H1 (cell line): ENCODE data around the gene SNX25. TPM values are rescaled to one million over a fixed set of nuclear protein-coding genes. Genes with fewer than 3 reads are reported as not detected.

Experiments used
- CTCF ChIA-PET: fragments of 300-600 bp; sonication (Branson Sonifier 250); formaldehyde crosslinking; loops from one replicate; lab custom pipeline; 2021; ENCODE audit not compliant: partially characterized antibody; lab: Charles Lee
- POLR2A ChIA-PET: fragments of 300-600 bp; sonication (Branson Sonifier 250); formaldehyde crosslinking; loops from one replicate; lab custom pipeline; 2021; ENCODE audit warnings: inconsistent platforms; ENCODE audit not compliant: partially characterized antibody; lab: Charles Lee
- DNase-seq, 2 experiments: peaks; one replicate each; pipeline versions ENCODE4 v3.0.0 to v3.0.0-alpha.2; 2010 to 2022; ENCODE audit warnings: low spot score in 2 of 2, low read depth in 1 of 2, mixed read lengths in 1 of 2
- FAIRE-seq: peaks from 2 replicates; lab custom pipeline; 2011; peaks lifted over from hg19 to GRCh38; lab: Jason Lieb, UNC
- H2AFZ ChIP-seq: 2 replicates; pipeline ENCODE4 v1.8.1; 2012; ENCODE audit warnings: low read length, inconsistent platforms
- H2AK5ac ChIP-seq: 2 replicates; pipeline ENCODE4 v1.6.1; 2013; ENCODE audit warnings: low read depth, low read length
- H2BK120ac ChIP-seq: replicated peaks from 2 replicates; pipeline ENCODE3; 2013; ENCODE audit warnings: low read depth, low read length, inconsistent platforms
- H2BK12ac ChIP-seq: 2 replicates; pipeline ENCODE4 v1.6.1; 2013; ENCODE audit warnings: low read depth, low read length
- H2BK15ac ChIP-seq: 2 replicates; pipeline ENCODE4 v1.6.1; 2013; ENCODE audit warnings: low read length
- H2BK20ac ChIP-seq: 2 replicates; pipeline ENCODE4 v1.6.1; 2013; ENCODE audit warnings: low read length
- H2BK5ac ChIP-seq: 2 replicates; pipeline ENCODE4 v1.6.1; 2013; ENCODE audit warnings: low read depth, low read length
- H3K14ac ChIP-seq: 2 replicates; pipeline ENCODE4 v1.6.1; 2013; ENCODE audit warnings: inconsistent platforms; ENCODE audit not compliant: insufficient read length
- H3K18ac ChIP-seq: 2 replicates; pipeline ENCODE4 v1.6.1; 2013; ENCODE audit warnings: low read length; ENCODE audit errors: extremely low read depth
- H3K23ac ChIP-seq: 2 replicates; pipeline ENCODE4 v1.6.1; 2013; ENCODE audit warnings: inconsistent platforms; ENCODE audit not compliant: insufficient read length
- H3K23me2 ChIP-seq: 2 replicates; pipeline ENCODE4 v1.6.1; 2013; ENCODE audit warnings: low read depth, low read length
- H3K27ac ChIP-seq: 2 replicates; pipeline ENCODE4 v1.6.1; 2011; ENCODE audit warnings: low read depth, low read length, inconsistent platforms
- H3K27me3 ChIP-seq, 4 experiments: replicated peaks in 1 of 4; 1 replicate in 1 of 4; 2 replicates in 3 of 4; pipeline versions ENCODE4 v1.6.1 to v1.8.1; 2011 to 2013; ENCODE audit warnings: low read length in 3 of 4, mild to moderate bottlenecking in 3 of 4, inconsistent platforms in 2 of 4, mixed read lengths in 2 of 4, moderate library complexity in 1 of 4; ENCODE audit not compliant: control insufficient read depth in 3 of 4, insufficient read depth in 3 of 4; ENCODE audit errors: extremely low read depth in 1 of 4
- H3K36me3 ChIP-seq, 4 experiments: 2 replicates each; pipeline versions ENCODE4 v1.6.1 to v1.8.1; 2011 to 2013; ENCODE audit warnings: mild to moderate bottlenecking in 4 of 4, low read length in 3 of 4, moderate library complexity in 2 of 4, control low read depth in 1 of 4, inconsistent platforms in 1 of 4; ENCODE audit not compliant: insufficient read depth in 4 of 4, control insufficient read depth in 2 of 4
- H3K4ac ChIP-seq: replicated peaks from 2 replicates; pipeline ENCODE3; 2013; ENCODE audit warnings: low read length, low read depth, mixed read lengths, inconsistent platforms; ENCODE audit not compliant: insufficient read length
- H3K4me1 ChIP-seq, 4 experiments: replicated peaks in 1 of 4; 1 replicate in 1 of 4; 2 replicates in 3 of 4; pipeline versions ENCODE4 v1.6.1 to v1.8.1; 2011 to 2013; ENCODE audit warnings: low read length in 3 of 4, inconsistent platforms in 2 of 4, mixed read lengths in 1 of 4; ENCODE audit not compliant: insufficient read depth in 4 of 4, control insufficient read depth in 3 of 4
- H3K4me2 ChIP-seq, 2 experiments: 2 replicates each; pipeline versions ENCODE4 v1.6.1 to v1.8.1; 2011 to 2013; ENCODE audit warnings: low read depth in 2 of 2, low read length in 2 of 2, control low read depth in 1 of 2, inconsistent platforms in 1 of 2, mild to moderate bottlenecking in 1 of 2; ENCODE audit not compliant: insufficient read depth in 1 of 2
- H3K4me3 ChIP-seq, 4 experiments: fragments of 200-600, 300-600 bp in 1 of 4; sonication (generic), shearing (Covaris generic), sonication (Bioruptor Twin) in 1 of 4; 2 replicates each; pipeline versions ENCODE4 v1.5.1 to v1.8.1; 2011 to 2016; ENCODE audit warnings: low read length in 4 of 4, low read depth in 3 of 4, control low read depth in 2 of 4, inconsistent platforms in 2 of 4, mild to moderate bottlenecking in 2 of 4, mixed read lengths in 1 of 4, moderate library complexity in 1 of 4; ENCODE audit not compliant: insufficient read depth in 2 of 4; ENCODE audit errors: extremely low read depth in 1 of 4
- H3K56ac ChIP-seq: replicated peaks from 2 replicates; pipeline ENCODE3; 2013; ENCODE audit warnings: low read depth, mild to moderate bottlenecking, mixed read lengths, low read length, inconsistent platforms; ENCODE audit not compliant: insufficient read length
- H3K79me1 ChIP-seq: 2 replicates; pipeline ENCODE4 v1.6.1; 2013; ENCODE audit warnings: low read depth, low read length, control low read depth
- H3K79me2 ChIP-seq, 2 experiments: 2 replicates each; pipeline versions ENCODE4 v1.6.1 to v1.8.1; 2012 to 2013; ENCODE audit warnings: low read length in 2 of 2, mild to moderate bottlenecking in 2 of 2, inconsistent platforms in 1 of 2; ENCODE audit not compliant: insufficient read depth in 2 of 2, control insufficient read depth in 1 of 2
- H3K9ac ChIP-seq, 4 experiments: replicated peaks in 1 of 4; 1 replicate in 1 of 4; 2 replicates in 3 of 4; pipeline versions ENCODE4 v1.6.1 to v1.8.1; 2011 to 2013; ENCODE audit warnings: low read depth in 3 of 4, low read length in 3 of 4, control low read depth in 2 of 4, mild to moderate bottlenecking in 2 of 4, moderate library complexity in 2 of 4, inconsistent platforms in 1 of 4; ENCODE audit errors: extremely low read depth in 1 of 4
- H3K9me3 ChIP-seq, 2 experiments: 2 replicates each; pipeline versions ENCODE4 v1.6.1 to v1.8.1; 2012 to 2013; ENCODE audit warnings: mild to moderate bottlenecking in 2 of 2, moderate library complexity in 2 of 2, control low read depth in 1 of 2, inconsistent platforms in 1 of 2, low read depth in 1 of 2, low read length in 1 of 2, mixed read lengths in 1 of 2; ENCODE audit not compliant: insufficient read depth in 2 of 2
- H4K20me1 ChIP-seq, 2 experiments: replicated peaks in 1 of 2; 2 replicates each; pipeline versions ENCODE3 to v1.8.1; 2011 to 2013; ENCODE audit warnings: inconsistent platforms in 2 of 2, low read length in 2 of 2, mild to moderate bottlenecking in 1 of 2; ENCODE audit not compliant: insufficient read depth in 2 of 2, control insufficient read depth in 1 of 2
- H4K5ac ChIP-seq: 2 replicates; pipeline ENCODE4 v1.6.1; 2013; ENCODE audit warnings: low read length, low read depth, mixed read lengths, inconsistent platforms; ENCODE audit not compliant: insufficient read length
- H4K8ac ChIP-seq: 2 replicates; pipeline ENCODE4 v1.8.0; 2013; ENCODE audit warnings: mild to moderate bottlenecking, moderate library complexity, low read length, inconsistent platforms; ENCODE audit not compliant: insufficient read depth; ENCODE audit errors: extremely low read depth
- H4K91ac ChIP-seq: replicated peaks from 2 replicates; pipeline ENCODE3; 2013; ENCODE audit warnings: low read length, mixed read lengths, inconsistent platforms; ENCODE audit not compliant: insufficient read length
- ASH2L ChIP-seq: fragments of 200-600, 300-600 bp; sonication (generic); IDR thresholded peaks from one replicate; pipeline ENCODE4 v1.7.1; 2017; ENCODE audit warnings: low read length
- CTBP2 ChIP-seq: IDR thresholded peaks from 2 replicates; pipeline ENCODE4 v1.7.0; 2011; ENCODE audit warnings: borderline replicate concordance, mild to moderate bottlenecking, moderate library complexity, mixed read lengths, low read length; ENCODE audit not compliant: insufficient read depth, insufficient read length
- SP2 ChIP-seq: IDR thresholded peaks from 2 replicates; pipeline ENCODE4 v1.6.1; 2012; ENCODE audit warnings: mild to moderate bottlenecking, low read length, inconsistent platforms
- WGBS, 2 experiments: shearing (Covaris generic) in 1 of 2; methylation state at CpG; one replicate each; pipeline versions ENCODE4 v1.1.6 to v1.1.7; 2013 to 2015; ENCODE audit warnings: low lambda C conversion rate in 2 of 2, mixed read lengths in 2 of 2, inconsistent platforms in 1 of 2, low coverage in 1 of 2, missing lambda C conversion rate in 1 of 2; ENCODE audit not compliant: insufficient replicate concordance in 2 of 2, insufficient coverage in 1 of 2, insufficient read length in 1 of 2; ENCODE audit errors: extremely low coverage in 1 of 2, missing lambda C conversion rate in 1 of 2; 5-methylcytosine and 5-hydroxymethylcytosine counted together
- polyA plus RNA-seq, 7 experiments: library from polyadenylated mRNA; depleted of rRNA in 3 of 7; stranded (reverse) in 5 of 7; unstranded in 2 of 7; fragments of >200 nt in 5 of 7; fragments of 200-250 nt in 2 of 7; gene quantifications; 1 replicate in 5 of 7; 2 replicates in 1 of 7; 4 replicates in 1 of 7; pipeline versions ENCODE4 v1.2.1 to v1.2.3, GENCODE V29; 2011 to 2013; ENCODE audit warnings: missing spikeins in 2 of 7, mixed read lengths in 2 of 7
- total RNA-seq: library from RNA; stranded (reverse); fragmentation: NEBNext Ultra II Directional; extraction: Animal tissue kit (Norgen Biotek cat#: 25700); gene quantifications from 2 replicates; pipeline ENCODE4 v1.2.1, GENCODE V29; 2021
- TF ChIP-seq, protein P1 (sequence below): IDR thresholded peaks from 2 replicates; pipeline ENCODE4 v1.6.1; 2011; ENCODE audit warnings: low read depth, mild to moderate bottlenecking, low read length; ENCODE audit not compliant: insufficient read depth

The SNX25 gene
- total and polyA plus RNA-seq, 2 of the 8 experiments (the other 6 are each of a cell fraction or from before 2014, with no cell fraction given) = 5.4 to 19.9 TPM

DNA sequence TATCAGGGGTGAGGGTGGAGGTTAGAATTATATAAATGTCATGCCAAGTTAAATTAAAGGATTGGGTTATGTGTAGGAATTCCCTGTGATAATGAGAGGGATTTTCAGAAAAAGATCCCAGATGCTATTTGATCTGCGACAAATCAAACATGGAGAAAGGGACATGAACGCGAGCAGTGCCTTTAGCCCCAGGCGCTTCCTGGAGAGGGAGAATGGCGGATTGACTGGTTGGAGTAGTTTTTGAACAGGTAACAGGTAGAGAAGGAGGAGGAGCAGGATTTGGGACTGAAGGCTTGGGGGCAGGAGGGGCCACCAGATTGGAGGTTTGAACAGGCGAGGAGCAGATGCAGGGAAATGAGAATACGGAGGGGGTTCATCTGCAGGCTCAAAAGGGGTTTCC lies 119.2 kb downstream of the SNX25 start:
- H4K91ac ChIP-seq = no peak overlapping the region
- H3K4me2 ChIP-seq = no peak overlapping the region
- no peak for DNase-seq
- ChIA-PET POLR2A (no interaction called here), CTCF (interaction anchor here (1.5 kb wide), 1 partner anchor 43 kb away, joined by 4 read pairs; no protein-coding TSS in a partner anchor)
- no peak overlapping the region for H3K14ac ChIP-seq
- H3K4ac ChIP-seq = no peak overlapping the region
- no peaks in the 10 kb centered on the region for H3K79me1 ChIP-seq
- WGBS, 2 experiments = 94% methylated on average over 7 of the region's 7 CpGs; no CpG with 5 or more reads in 1 of the 2 experiments
- peaks cover 0 to 18% (median 8%) of the 10 kb centered on the region in 4 experiments; a peak in 3 of 8 replicates for H3K36me3 ChIP-seq
- H2BK20ac ChIP-seq = no peak overlapping the region
- H4K5ac ChIP-seq = no peak overlapping the region
- H2BK5ac ChIP-seq = no peak overlapping the region
- no peak overlapping the region for H2AFZ ChIP-seq
- peaks cover 0 to 2% (median 0%) of the 10 kb centered on the region in 4 experiments; a peak in 2 of 7 replicates for H3K4me1 ChIP-seq
- H2BK15ac ChIP-seq = no peak overlapping the region
- H3K4me3 ChIP-seq = no peak overlapping the region
- no peaks in the 10 kb centered on the region for H3K27me3 ChIP-seq
- no peak overlapping the region for H2BK12ac ChIP-seq
- no peaks in the 10 kb centered on the region for H4K20me1 ChIP-seq
- no peak overlapping the region for H3K9ac ChIP-seq
- no peak for FAIRE-seq
- peaks cover 16 to 17% of the 10 kb centered on the region in 2 experiments; a peak in 3 of 4 replicates for H3K9me3 ChIP-seq
- H3K23me2 ChIP-seq = no peaks in the 10 kb centered on the region
- H3K18ac ChIP-seq = no peak overlapping the region
- no peak overlapping the region for H2AK5ac ChIP-seq
- H4K8ac ChIP-seq = no peak overlapping the region
- H3K23ac ChIP-seq = no peak overlapping the region
- no peak overlapping the region for H2BK120ac ChIP-seq
- no peak overlapping the region for H3K56ac ChIP-seq
- no peak overlapping the region for H3K27ac ChIP-seq
- H3K79me2 ChIP-seq = no peaks in the 10 kb centered on the region
- no peak for TF ChIP-seq CTBP2
- TF ChIP-seq ASH2L = no peak
- TF ChIP-seq SP2 = no peak
- TF ChIP-seq, protein P1, sequence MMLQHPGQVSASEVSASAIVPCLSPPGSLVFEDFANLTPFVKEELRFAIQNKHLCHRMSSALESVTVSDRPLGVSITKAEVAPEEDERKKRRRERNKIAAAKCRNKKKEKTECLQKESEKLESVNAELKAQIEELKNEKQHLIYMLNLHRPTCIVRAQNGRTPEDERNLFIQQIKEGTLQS = no peak
